Measurements from ENCODE around the gene EEF1AKMT1.

- TF ChIP-seq POLR2A (IDR thresholded peaks at IDR 0.05; ENCODE audit: low read depth, low read length): no peak
- TF ChIP-seq TAF1 (IDR thresholded peaks at IDR 0.05; ENCODE audit: low read depth, low read length): no peak
- TF ChIP-seq SPI1 (IDR thresholded peaks at IDR 0.05; ENCODE audit: low read depth, low read length): no peak
- no peak for TF ChIP-seq POLR2AphosphoS5 (IDR thresholded peaks at IDR 0.05; ENCODE audit: low read depth, low read length)
These were observed 43.9 kb downstream of the EEF1AKMT1 start for GRCh38 chr13:20729633-20730585.

Data from GM12891 (cell line).